K562 (cell line): ENCODE results near the gene TRAPPC1.

Experiments
- BHLHE40 ChIP-seq: IDR thresholded peaks from 2 replicates; pipeline ENCODE4 v1.6.1; 2011; ENCODE audit warnings: low read length, improper control_type of control experiment
- CBX1 ChIP-seq: sonication (generic); IDR thresholded peaks from 2 replicates; pipeline ENCODE4 v1.6.1; 2016; ENCODE audit warnings: antibody characterized with exemption, low read depth, mild to moderate bottlenecking
- CHD7 ChIP-seq: fragments of 200-600 bp; sonication (generic); IDR thresholded peaks from one replicate; pipeline ENCODE4 v1.6.1; 2012; ENCODE audit warnings: mild to moderate bottlenecking, low read depth, low read length, inconsistent platforms
- CTCF ChIP-seq, 3 experiments: IDR thresholded peaks in 2 of 3; conservative IDR thresholded peaks in 1 of 3; 2 replicates each; pipeline ENCODE4 v1.5.1; 2011 to 2012; ENCODE audit warnings: low read length in 3 of 3, mild to moderate bottlenecking in 3 of 3, control low read depth in 2 of 3, improper control_type of control experiment in 1 of 3, inconsistent platforms in 1 of 3, low read depth in 1 of 3, mixed read lengths in 1 of 3, moderate library complexity in 1 of 3; ENCODE audit not compliant: insufficient read depth in 2 of 3
- MAX ChIP-seq: sonication (generic); formaldehyde crosslinking; IDR thresholded peaks from 2 replicates; pipeline ENCODE4 v1.9.0; 2022; ENCODE audit warnings: mild to moderate bottlenecking, missing genetic modification reagents
- NFATC3 ChIP-seq: fragments of 450-650 bp; IDR thresholded peaks from 2 replicates; pipeline ENCODE4 v1.6.1; 2017; ENCODE audit warnings: mild to moderate bottlenecking
- SMC3 ChIP-seq: conservative IDR thresholded peaks from 2 replicates; pipeline ENCODE4 v1.6.1; 2011; ENCODE audit warnings: low read depth, low read length, improper control_type of control experiment; ENCODE audit not compliant: insufficient read depth
- SP1 ChIP-seq: sonication (generic); formaldehyde crosslinking; IDR thresholded peaks from 2 replicates; pipeline ENCODE4 v1.8.1; 2022; ENCODE audit warnings: mild to moderate bottlenecking, missing genetic modification reagents
- TAF1 ChIP-seq: IDR thresholded peaks from 2 replicates; pipeline ENCODE4 v1.6.1; 2011; ENCODE audit warnings: mild to moderate bottlenecking, low read length, moderate library complexity; ENCODE audit not compliant: insufficient read depth, control insufficient read depth, severe bottlenecking; ENCODE audit errors: extremely low read depth
- UBTF ChIP-seq, 2 experiments: IDR thresholded peaks; 2 replicates each; pipeline ENCODE4 v1.6.1; 2012; ENCODE audit warnings: improper control_type of control experiment in 2 of 2, low read depth in 2 of 2, low read length in 2 of 2, borderline replicate concordance in 1 of 2
- ZNF23 ChIP-seq: fragments of 250-450 bp; sonication (Bioruptor Pico); IDR thresholded peaks from 2 replicates; pipeline ENCODE4 v1.4.0; 2020; ENCODE audit warnings: mild to moderate bottlenecking
- ZNF24 ChIP-seq: fragments of 450-650 bp; IDR thresholded peaks from 2 replicates; pipeline ENCODE4 v1.6.1; 2016

- no peak for TF ChIP-seq UBTF (IDR thresholded peaks at IDR 0.05; ENCODE audit: borderline replicate concordance in 1 of 2, low read depth in 2 of 2, low read length in 2 of 2)
- no peak for TF ChIP-seq CHD7
- no peak for TF ChIP-seq SP1 (CRISPR knock-in tag)
- no peak for TF ChIP-seq MAX (CRISPR knock-in tag)
- TF ChIP-seq CTCF (IDR thresholded peaks at IDR 0.05 in 2 of 3, conservative IDR thresholded peaks at IDR 0.05 in 1 of 3; ENCODE audit: insufficient read depth in 2 of 3, low read depth in 1 of 3, low read length in 3 of 3) = no peak
- no peak for TF ChIP-seq BHLHE40
- no peak for TF ChIP-seq CBX1
- no peak for TF ChIP-seq SMC3
- no peak for TF ChIP-seq ZNF24
- TF ChIP-seq TAF1 = no peak
- no peak for TF ChIP-seq NFATC3
- no peak for TF ChIP-seq ZNF23 (CRISPR knock-in tag)
These were observed 34.7 kb downstream of the TRAPPC1 start for GRCh38 chr17:7897090-7897489.
